ENCODE measurements around the gene DAP3. TPM values are rescaled to one million over a fixed set of nuclear protein-coding genes. Genes with fewer than 3 reads are reported as not detected.
"Not testable (repeated sequence)": the region's sequence is repeated elsewhere in the genome, so short reads cannot be mapped to it uniquely, and the experiment has no call there.

Gene DAP3
- 70.3 TPM for polyA plus RNA-seq

- Mint-ChIP-seq H3K4me3 (peak within 1 kb of the TSS; percentile 94 to 99 (median 96)), H3K27ac (peak within 1 kb of the TSS; percentile 84 to 98 (median 95)), H3K36me3 (peaks cover 13% of the 10 kb centered on the region), H3K4me1 (peaks cover 32 to 51% (median 50%) of the 10 kb centered on the region in 3 donors)
- H3K27me3 Mint-ChIP-seq, H3K9me3 Mint-ChIP-seq: not testable (repeated sequence)
Observed at GRCh38 chr1:155689081-155689607, at the start of gene DAP3. DAP3 (plus strand) TSS chr1:155689091; CDS start chr1:155709780, 20,689 bp downstream.

DNA sequence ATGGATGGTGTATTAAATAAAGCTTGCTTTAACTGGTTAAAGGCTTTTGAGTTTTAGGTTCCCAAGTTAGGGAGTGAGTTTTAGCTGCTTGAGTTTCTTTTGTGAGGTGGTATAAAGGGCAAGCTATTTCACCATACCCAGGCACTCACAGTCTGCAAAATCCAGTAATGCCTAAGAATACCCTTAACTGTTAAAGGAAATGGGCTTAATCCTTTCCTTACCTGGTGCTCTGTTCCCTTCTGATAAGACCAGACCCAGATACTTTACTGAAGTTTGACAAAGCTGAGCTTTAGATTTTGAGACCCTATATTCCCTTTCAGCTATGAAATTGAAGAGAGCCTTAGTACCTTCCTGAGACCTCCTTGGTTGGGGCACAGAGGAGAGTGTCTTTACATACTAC lies 48.5 kb upstream of the DAP3 start:
- H3K9me3 Mint-ChIP-seq: peaks cover 2 to 8% (median 8%) of the 10 kb centered on the region in 3 donors
- no peak overlapping the region for H3K27ac Mint-ChIP-seq
- peaks cover 13 to 17% (median 13%) of the 10 kb centered on the region in 3 donors for H3K4me1 Mint-ChIP-seq
- peaks cover 3% of the 10 kb centered on the region for H3K27me3 Mint-ChIP-seq
- H3K36me3 Mint-ChIP-seq: peaks cover 2% of the 10 kb centered on the region
- H3K4me3 Mint-ChIP-seq: no peak overlapping the region

GRCh38 chr1:155642559-155643180 lies 46.2 kb upstream of the DAP3 start:
- not testable (repeated sequence) for H3K4me3 Mint-ChIP-seq, H3K27me3 Mint-ChIP-seq, H3K36me3 Mint-ChIP-seq, H3K27ac Mint-ChIP-seq, H3K9me3 Mint-ChIP-seq, H3K4me1 Mint-ChIP-seq

DNA sequence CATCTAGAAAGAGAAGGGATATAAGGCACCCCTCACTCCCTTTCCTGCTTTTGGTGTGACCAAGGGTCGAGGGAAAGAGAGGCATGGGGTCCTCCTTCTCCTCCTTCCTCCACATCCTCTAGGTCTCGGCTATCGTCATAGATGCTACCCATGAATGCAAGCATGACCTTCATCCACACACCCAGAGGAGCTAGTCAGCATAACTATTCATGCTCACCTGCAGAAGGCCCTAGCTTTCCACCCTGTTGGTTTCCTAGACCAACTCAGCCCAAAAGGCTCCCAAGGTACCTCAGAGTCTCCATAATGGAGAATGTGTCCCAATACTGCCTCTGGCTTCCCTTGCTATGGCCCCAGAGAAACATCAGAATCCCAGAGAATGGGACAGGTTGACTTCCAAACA lies 45.7 kb upstream of the DAP3 start:
- Mint-ChIP-seq H3K4me3 (no peak overlapping the region), H3K27ac (no peak overlapping the region), H3K36me3 (peaks cover 2% of the 10 kb centered on the region), H3K9me3 (peaks cover 2 to 8% (median 8%) of the 10 kb centered on the region in 3 donors), H3K4me1 (peaks cover 0 to 5% (median 3%) of the 10 kb centered on the region in 3 donors), H3K27me3 (no peaks in the 10 kb centered on the region)

DNA sequence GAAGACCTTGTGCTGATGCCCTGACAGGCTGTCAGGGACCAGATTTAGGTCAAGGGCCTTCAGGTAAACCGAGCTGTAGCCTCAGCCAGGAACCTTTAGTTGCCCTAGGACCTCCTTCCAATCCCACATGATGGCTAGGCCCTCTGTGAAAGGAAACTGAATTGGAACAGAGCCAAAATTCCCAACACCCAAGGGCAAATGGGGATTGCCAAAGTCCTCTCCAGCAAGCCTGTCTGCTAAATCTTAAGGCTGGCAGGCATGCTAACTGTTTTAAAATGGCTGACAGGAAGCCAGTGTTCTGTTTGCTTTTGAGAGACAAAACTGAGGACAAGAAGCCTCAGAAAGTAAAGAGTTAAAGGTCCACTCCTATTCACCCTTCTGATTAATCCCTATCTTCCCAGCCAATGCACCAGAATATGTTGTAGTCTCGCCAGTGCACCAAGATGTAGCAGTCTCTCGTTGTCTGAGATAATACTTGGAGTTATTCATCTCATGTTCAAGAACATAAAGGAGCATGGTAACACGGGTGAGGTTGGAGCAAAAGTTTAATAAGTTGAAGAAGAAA lies 43.8 kb upstream of the DAP3 start:
- Mint-ChIP-seq H3K27me3 (no peaks in the 10 kb centered on the region), H3K4me1 (peaks cover 0 to 5% (median 3%) of the 10 kb centered on the region in 3 donors), H3K9me3 (peaks cover 4 to 10% (median 8%) of the 10 kb centered on the region in 3 donors), H3K36me3 (peaks cover 4% of the 10 kb centered on the region), H3K27ac (no peak overlapping the region), H3K4me3 (no peak overlapping the region)

GRCh38 chr1:155645648-155646047 lies 43.2 kb upstream of the DAP3 start:
- H3K27ac Mint-ChIP-seq: no peak overlapping the region

DNA sequence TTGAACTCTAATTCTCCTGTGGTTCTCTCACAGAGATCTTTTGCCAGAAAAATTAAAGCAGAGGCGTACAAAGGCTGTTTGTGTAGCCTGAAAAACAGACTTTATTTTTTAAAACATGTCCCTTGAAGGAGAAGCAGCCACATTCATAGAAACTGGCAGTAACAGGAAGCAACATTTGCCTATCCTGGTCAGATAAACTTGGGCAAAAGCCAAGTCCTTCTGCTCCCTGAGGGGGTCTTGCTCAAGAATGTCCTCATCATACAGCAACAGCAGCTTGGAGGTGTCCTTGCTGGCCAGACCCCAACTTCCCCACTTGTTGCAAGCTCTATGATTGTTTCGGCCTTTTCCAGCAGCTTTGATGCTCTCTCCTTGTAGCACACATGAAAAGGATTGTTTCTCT lies 42.6 kb upstream of the DAP3 start:
- Mint-ChIP-seq H3K4me3 (no peak overlapping the region), H3K4me1 (peaks cover 0 to 5% (median 3%) of the 10 kb centered on the region in 3 donors), H3K9me3 (peaks cover 5 to 12% (median 8%) of the 10 kb centered on the region in 3 donors), H3K27me3 (no peaks in the 10 kb centered on the region), H3K36me3 (peaks cover 2% of the 10 kb centered on the region), H3K27ac (no peak overlapping the region)

More at GRCh38 chr1:155645648-155646047, 43.2 kb upstream of the DAP3 start:
- Mint-ChIP-seq H3K4me3 (no peak overlapping the region), H3K27me3 (no peaks in the 10 kb centered on the region), H3K36me3 (peaks cover 3% of the 10 kb centered on the region), H3K9me3 (peaks cover 5 to 12% (median 8%) of the 10 kb centered on the region in 3 donors), H3K4me1 (peaks cover 0 to 5% (median 3%) of the 10 kb centered on the region in 3 donors)

- H3K4me1 Mint-ChIP-seq: peaks cover 0 to 5% (median 3%) of the 10 kb centered on the region in 3 donors
- peaks cover 2% of the 10 kb centered on the region for H3K36me3 Mint-ChIP-seq
- no peaks in the 10 kb centered on the region for H3K27me3 Mint-ChIP-seq
- peak overlapping the region in 2 of 3 donors; percentile 63 to 91 for H3K27ac Mint-ChIP-seq
- H3K4me3 Mint-ChIP-seq: peak overlapping the region in 1 of 4 donors; percentile 28
- H3K9me3 Mint-ChIP-seq: peaks cover 1 to 3% (median 3%) of the 10 kb centered on the region in 3 donors
Observed at GRCh38 chr1:155648207-155649147, 40.4 kb upstream of the DAP3 start.

GRCh38 chr1:155649676-155650075 lies 39.2 kb upstream of the DAP3 start:
- Mint-ChIP-seq H3K4me1 (peaks cover 0 to 5% (median 3%) of the 10 kb centered on the region in 3 donors), H3K27me3 (no peaks in the 10 kb centered on the region), H3K27ac (no peak overlapping the region), H3K4me3 (no peak overlapping the region), H3K9me3 (peaks cover 0 to 3% (median 3%) of the 10 kb centered on the region in 3 donors), H3K36me3 (peaks cover 2% of the 10 kb centered on the region)

DNA sequence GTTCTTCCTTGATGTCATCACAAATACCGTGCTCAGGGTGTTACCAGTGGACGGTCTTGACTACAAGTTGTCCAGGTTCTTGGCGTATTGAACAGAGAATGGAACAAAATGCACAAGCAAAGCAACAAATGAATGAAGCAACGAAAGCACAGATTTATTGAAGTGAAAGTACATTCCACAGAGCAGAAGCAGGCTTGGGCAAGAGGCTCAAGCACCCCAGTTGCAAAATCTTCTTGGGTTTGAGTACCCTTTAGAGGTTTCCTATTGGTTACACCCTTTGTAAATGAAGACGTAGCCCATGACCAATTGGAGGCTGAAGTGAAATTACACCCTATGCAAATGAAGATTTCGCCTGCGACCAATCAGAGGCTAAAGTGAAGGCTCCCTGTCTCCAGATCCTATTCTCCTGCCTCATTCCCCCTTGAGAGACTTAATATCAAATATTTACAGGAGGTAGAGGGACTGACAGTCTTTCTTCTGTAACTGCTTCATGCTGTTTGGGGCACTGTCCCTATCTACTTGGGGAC lies 38.6 kb upstream of the DAP3 start:
- Mint-ChIP-seq H3K27me3 (no peaks in the 10 kb centered on the region), H3K4me3 (no peak overlapping the region), H3K27ac (no peak overlapping the region), H3K4me1 (peaks cover 0 to 5% (median 2%) of the 10 kb centered on the region in 3 donors), H3K9me3 (peaks cover 0 to 3% (median 3%) of the 10 kb centered on the region in 3 donors), H3K36me3 (peaks cover 2% of the 10 kb centered on the region)

GRCh38 chr1:155651861-155652661 lies 36.8 kb upstream of the DAP3 start:
- Mint-ChIP-seq H3K4me3 (peak overlapping the region in 1 of 4 donors; percentile 45), H3K27ac (no peak overlapping the region), H3K27me3 (no peaks in the 10 kb centered on the region), H3K36me3 (peaks cover 2% of the 10 kb centered on the region), H3K4me1 (peaks cover 0 to 2% (median 0%) of the 10 kb centered on the region in 3 donors), H3K9me3 (peaks cover 0 to 3% (median 3%) of the 10 kb centered on the region in 3 donors)

GRCh38 chr1:155652951-155653350 lies 35.9 kb upstream of the DAP3 start:
- peaks cover 0 to 3% (median 3%) of the 10 kb centered on the region in 3 donors for H3K9me3 Mint-ChIP-seq
- H3K36me3 Mint-ChIP-seq: peaks cover 2% of the 10 kb centered on the region
- no peak overlapping the region for H3K27ac Mint-ChIP-seq
- no peaks in the 10 kb centered on the region for H3K27me3 Mint-ChIP-seq
- H3K4me3 Mint-ChIP-seq: no peak overlapping the region
- H3K4me1 Mint-ChIP-seq: peaks cover 0 to 2% (median 0%) of the 10 kb centered on the region in 3 donors

GRCh38 chr1:155657463-155657862 lies 31.4 kb upstream of the DAP3 start:
- peak overlapping the region in 1 of 3 donors; percentile 73 for H3K27ac Mint-ChIP-seq
- no peak overlapping the region for H3K4me3 Mint-ChIP-seq
- H3K4me1 Mint-ChIP-seq: no peaks in the 10 kb centered on the region
- no peaks in the 10 kb centered on the region for H3K27me3 Mint-ChIP-seq
- no peaks in the 10 kb centered on the region for H3K9me3 Mint-ChIP-seq
- peaks cover 12% of the 10 kb centered on the region for H3K36me3 Mint-ChIP-seq

DNA sequence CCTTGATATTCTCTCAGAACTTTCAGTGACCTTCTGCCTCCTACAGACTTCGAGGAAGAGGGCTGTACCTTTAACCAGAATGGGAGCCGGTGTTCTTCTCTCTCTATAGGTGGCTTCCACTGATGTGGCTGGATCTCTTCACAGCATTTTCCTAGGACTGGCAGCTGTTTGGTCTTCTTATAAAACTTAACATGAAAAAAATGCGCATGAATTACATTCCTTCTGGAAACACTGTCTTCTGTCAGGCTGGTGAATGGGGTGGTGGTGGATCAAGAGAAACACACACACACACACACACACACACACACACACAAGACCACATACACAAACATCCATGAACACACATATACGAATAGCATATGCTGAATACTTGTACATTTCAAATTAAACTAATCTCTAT lies 27.7 kb upstream of the DAP3 start:
- H3K4me3 Mint-ChIP-seq, H3K27me3 Mint-ChIP-seq, H3K27ac Mint-ChIP-seq, H3K9me3 Mint-ChIP-seq, H3K4me1 Mint-ChIP-seq: not testable (repeated sequence)
- peaks cover 16% of the 10 kb centered on the region for H3K36me3 Mint-ChIP-seq
